ENCODE measurements around the gene CELA2B. TPM values are rescaled to one million over a fixed set of nuclear protein-coding genes. Genes with fewer than 3 reads are reported as not detected.
"Not testable (repeated sequence)": the region's sequence is repeated elsewhere in the genome, so short reads cannot be mapped to it uniquely, and the experiment has no call there.

CELA2B gene
- total RNA-seq, 2 donors from 2014 or later, result not detected

DNA sequence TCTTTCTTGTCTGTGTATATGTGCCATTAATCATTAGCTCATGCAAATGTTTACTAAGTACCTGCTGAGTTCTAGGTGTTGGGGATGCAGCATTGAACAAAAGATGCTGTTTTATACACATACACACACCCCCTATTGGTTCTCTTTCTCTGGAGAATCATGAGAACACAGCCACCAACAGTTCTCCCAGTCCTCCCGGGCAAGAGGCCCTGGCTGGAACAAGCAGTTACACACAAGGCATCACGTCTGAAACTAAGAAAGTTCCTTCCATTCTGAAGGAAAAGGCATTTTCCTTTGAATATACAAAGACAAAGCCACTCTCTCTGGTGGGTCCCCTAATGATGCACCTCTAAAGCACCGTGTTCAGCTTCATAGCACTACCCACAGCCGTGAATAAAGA lies 37.3 kb downstream of the CELA2B start:
- Histone ChIP-seq H3K27ac (no peak overlapping the region), H3K36me3 (peaks cover 20% of the 10 kb centered on the region), H3K27me3 (no peaks in the 10 kb centered on the region), H3K4me3 (no peak overlapping the region), H3K4me1 (peaks cover 0 to 8% of the 10 kb centered on the region in 2 donors), H3K9me3 (no peaks in the 10 kb centered on the region)
- no peak for TF ChIP-seq CTCF (IDR thresholded peaks at IDR 0.05)
- DNase-seq (ENCODE audit: low spot score), result no peak

DNA sequence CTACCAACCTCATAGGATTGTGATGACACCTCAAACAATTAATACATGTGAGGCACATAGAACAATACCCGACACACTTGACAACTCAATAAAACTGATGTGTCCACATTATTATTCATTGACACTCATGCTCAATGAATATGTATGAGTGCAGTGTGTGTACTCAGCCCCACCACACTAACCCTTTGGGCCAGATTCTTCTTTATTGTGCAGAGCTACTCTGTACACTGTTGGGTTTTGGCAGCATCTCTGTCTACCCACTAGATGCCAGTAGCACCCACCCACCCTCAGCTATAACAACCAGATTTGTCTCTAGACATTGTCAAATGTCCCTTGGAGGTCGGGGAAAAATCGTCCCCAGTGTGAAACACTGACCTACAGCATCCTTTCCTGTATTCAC lies 38.0 kb downstream of the CELA2B start:
- TF ChIP-seq CTCF (IDR thresholded peaks at IDR 0.05), result no peak
- DNase-seq (ENCODE audit: low spot score), result no peak
- Histone ChIP-seq H3K4me3 (no peak overlapping the region), H3K9me3 (no peaks in the 10 kb centered on the region), H3K36me3 (peaks cover 20% of the 10 kb centered on the region), H3K4me1 (peaks cover 0 to under 1% of the 10 kb centered on the region in 2 donors), H3K27ac (no peak overlapping the region), H3K27me3 (no peaks in the 10 kb centered on the region)

- DNase-seq (ENCODE audit: low spot score); H3K9me3 ChIP-seq; H3K27ac ChIP-seq; H3K4me1 ChIP-seq; H3K4me3 ChIP-seq; H3K27me3 ChIP-seq: not testable (repeated sequence)
- H3K36me3 ChIP-seq, result peaks cover 20% of the 10 kb centered on the region
Measured at GRCh38 chr1:15514557-15514956, 38.7 kb downstream of the CELA2B start.

- Histone ChIP-seq H3K4me1 (no peaks in the 10 kb centered on the region), H3K4me3 (no peak overlapping the region), H3K27ac (no peak overlapping the region), H3K27me3 (no peaks in the 10 kb centered on the region), H3K9me3 (no peaks in the 10 kb centered on the region), H3K36me3 (peaks cover 20% of the 10 kb centered on the region)
- no peak for TF ChIP-seq CTCF (IDR thresholded peaks at IDR 0.05)
- DNase-seq (ENCODE audit: low spot score), result no peak
Measured at GRCh38 chr1:15515022-15515663, 39.2 kb downstream of the CELA2B start.

GRCh38 chr1:15519625-15520024 lies 43.7 kb downstream of the CELA2B start:
- no peak overlapping the region for H3K27ac ChIP-seq
- H3K9me3 ChIP-seq, result no peaks in the 10 kb centered on the region
- H3K4me1 ChIP-seq, result peaks cover 0 to 8% of the 10 kb centered on the region in 2 donors
- no peak overlapping the region for H3K4me3 ChIP-seq
- no peak for DNase-seq (ENCODE audit: low spot score)
- peaks cover 16% of the 10 kb centered on the region for H3K36me3 ChIP-seq
- TF ChIP-seq CTCF (IDR thresholded peaks at IDR 0.05), result no peak
- no peaks in the 10 kb centered on the region for H3K27me3 ChIP-seq

DNA sequence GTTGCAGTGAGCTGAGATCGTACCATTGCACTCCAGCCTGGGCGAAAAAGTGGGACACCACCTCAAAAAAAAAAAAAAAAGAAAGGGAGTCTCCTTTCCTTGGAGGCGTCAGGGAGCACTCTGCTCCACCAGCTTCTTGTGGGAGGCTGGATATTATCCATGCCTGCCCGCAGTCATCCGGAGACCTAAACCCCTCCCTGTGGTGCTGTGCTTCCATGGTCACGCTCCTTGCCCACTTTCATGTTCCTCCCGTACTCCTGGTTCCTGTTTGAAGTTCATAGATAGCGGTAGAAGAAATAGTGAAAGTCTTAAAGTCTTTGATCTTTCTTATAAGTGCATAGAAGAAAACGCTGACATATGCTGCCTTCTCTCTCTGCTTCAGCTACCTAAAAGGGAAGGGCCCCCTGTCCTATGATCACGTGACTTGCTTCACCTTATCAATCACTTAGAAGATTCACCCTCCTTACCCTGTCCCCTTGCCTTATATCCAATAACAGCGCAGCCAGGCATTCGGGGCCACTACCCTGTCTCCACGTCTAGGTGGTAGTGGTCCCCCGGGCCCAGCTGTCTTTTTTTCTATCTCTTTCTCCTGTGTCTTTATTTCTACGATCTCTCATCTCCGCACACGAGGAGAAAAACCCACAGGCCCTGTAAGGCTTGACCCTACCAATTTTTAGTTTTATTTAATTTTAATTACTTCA lies 45.5 kb downstream of the CELA2B start:
- not testable (repeated sequence) for H3K9me3 ChIP-seq, H3K27ac ChIP-seq, H3K27me3 ChIP-seq, H3K4me3 ChIP-seq
- Histone ChIP-seq H3K36me3 (peaks cover 12% of the 10 kb centered on the region), H3K4me1 (peaks cover 0 to 20% of the 10 kb centered on the region in 2 donors)
- peak; percentile 53 for DNase-seq (ENCODE audit: low spot score)

Measured in right atrium auricular region (tissue), 2 donors.